Measurements from ENCODE around the gene IPCEF1. TPM values are rescaled to one million over a fixed set of nuclear protein-coding genes. Genes with fewer than 3 reads are reported as not detected.

Gene IPCEF1
- polyA plus RNA-seq, 1 experiment, result 0.35 TPM

- CTCF ChIA-PET, result interaction anchor here (1.2 kb wide), 1 partner anchor 30 kb away, joined by 4 read pairs; no protein-coding TSS in a partner anchor
- POLR2A ChIA-PET, result no interaction called here
- no peak overlapping the region for H3K4me3 ChIP-seq (ENCODE audit: low read depth, low read length)
Observed at GRCh38 chr6:154247119-154247861, 109.3 kb downstream of the IPCEF1 start.

GRCh38 chr6:154246723-154247118, 109.9 kb downstream of the IPCEF1 start:
- no peak for DNase-seq (ENCODE audit: low read depth, low spot score)
- TF ChIP-seq CTCF (IDR thresholded peaks at IDR 0.05; ENCODE audit: low read depth, low read length), result no peak
- Histone ChIP-seq H3K4me3 (ENCODE audit: low read depth, low read length) (no peak overlapping the region), H3K27me3 (ENCODE audit: control insufficient read depth, insufficient read depth, low read length) (no peaks in the 10 kb centered on the region), H3K27ac (ENCODE audit: low read depth, low read length) (no peak overlapping the region), H3K9me3 (ENCODE audit: control insufficient read depth, insufficient read depth, low read length) (no peaks in the 10 kb centered on the region)
- ChIA-PET CTCF (interaction anchor here (1.2 kb wide), 1 partner anchor 31 kb away, joined by 4 read pairs; no protein-coding TSS in a partner anchor), POLR2A (no interaction called here)

More at GRCh38 chr6:154247119-154247861, 109.3 kb downstream of the IPCEF1 start:
- H3K27me3 ChIP-seq (ENCODE audit: control insufficient read depth, insufficient read depth, low read length), result no peaks in the 10 kb centered on the region
- TF ChIP-seq CTCF (IDR thresholded peaks at IDR 0.05; ENCODE audit: low read depth, low read length), result no peak
- no peaks in the 10 kb centered on the region for H3K9me3 ChIP-seq (ENCODE audit: control insufficient read depth, insufficient read depth, low read length)
- no peak for DNase-seq (ENCODE audit: low read depth, low spot score)
- no peak overlapping the region for H3K27ac ChIP-seq (ENCODE audit: low read depth, low read length)

GRCh38 chr6:154245506-154245905, 111.1 kb downstream of the IPCEF1 start:
- ChIA-PET POLR2A (no interaction called here), CTCF (interaction anchor here (0.8 kb wide), 1 partner anchor 430 kb away, joined by 3 read pairs; no protein-coding TSS in a partner anchor)
- no peak for TF ChIP-seq CTCF (IDR thresholded peaks at IDR 0.05; ENCODE audit: low read depth, low read length)

GRCh38 chr6:154243793-154244750, 112.5 kb downstream of the IPCEF1 start:
- POLR2A ChIA-PET, result no interaction called here
- CTCF ChIA-PET, result no interaction called here

More at GRCh38 chr6:154245506-154245905, 111.1 kb downstream of the IPCEF1 start:
- Histone ChIP-seq H3K4me3 (ENCODE audit: low read depth, low read length) (no peak overlapping the region), H3K27me3 (ENCODE audit: control insufficient read depth, insufficient read depth, low read length) (no peaks in the 10 kb centered on the region), H3K27ac (ENCODE audit: low read depth, low read length) (no peak overlapping the region), H3K9me3 (ENCODE audit: control insufficient read depth, insufficient read depth, low read length) (no peaks in the 10 kb centered on the region)
- DNase-seq (ENCODE audit: low read depth, low spot score), result no peak

More at GRCh38 chr6:154243793-154244750, 112.5 kb downstream of the IPCEF1 start:
- DNase-seq (ENCODE audit: low read depth, low spot score), result no peak
- Histone ChIP-seq H3K4me3 (ENCODE audit: low read depth, low read length) (no peak overlapping the region), H3K27ac (ENCODE audit: low read depth, low read length) (no peak overlapping the region), H3K27me3 (ENCODE audit: control insufficient read depth, insufficient read depth, low read length) (no peaks in the 10 kb centered on the region), H3K9me3 (ENCODE audit: control insufficient read depth, insufficient read depth, low read length) (no peaks in the 10 kb centered on the region)
- TF ChIP-seq CTCF (IDR thresholded peaks at IDR 0.05; ENCODE audit: low read depth, low read length), result no peak

Measured in AG04450 (cell line).